Mammary epithelial cell (primary cell): Measurements from ENCODE around the gene MBIP.

Experiments used
- CTCF ChIP-seq, 2 donors: IDR thresholded peaks in 1 of 2; conservative IDR thresholded peaks in 1 of 2; 2 replicates each; pipeline ENCODE4 v1.5.1; 2011 to 2012; ENCODE audit warnings: inconsistent platforms in 2 of 2, low read length in 2 of 2, mild to moderate bottlenecking in 2 of 2, control low read depth in 1 of 2, low read depth in 1 of 2; ENCODE audit not compliant: insufficient read depth in 1 of 2; ENCODE audit errors: extremely low read depth in 1 of 2
- EZH2 ChIP-seq: IDR thresholded peaks from 2 replicates; pipeline ENCODE4 v1.6.1; 2012; ENCODE audit warnings: low read length, inconsistent platforms, borderline replicate concordance

- TF ChIP-seq CTCF (conservative IDR thresholded peaks at IDR 0.05 in 1 of 2, IDR thresholded peaks at IDR 0.05 in 1 of 2; ENCODE audit: extremely low read depth in 1 of 2, insufficient read depth in 1 of 2, low read depth in 1 of 2, low read length in 2 of 2) (no peak), EZH2 (no peak)
Observed at GRCh38 chr14:36303960-36304359, 16.5 kb downstream of the MBIP start.
